ENCODE results near the gene WDPCP.
"Not testable (repeated sequence)": the region's sequence is repeated elsewhere in the genome, so short reads cannot be mapped to it uniquely, and the experiment has no call there.

Gene WDPCP

DNA sequence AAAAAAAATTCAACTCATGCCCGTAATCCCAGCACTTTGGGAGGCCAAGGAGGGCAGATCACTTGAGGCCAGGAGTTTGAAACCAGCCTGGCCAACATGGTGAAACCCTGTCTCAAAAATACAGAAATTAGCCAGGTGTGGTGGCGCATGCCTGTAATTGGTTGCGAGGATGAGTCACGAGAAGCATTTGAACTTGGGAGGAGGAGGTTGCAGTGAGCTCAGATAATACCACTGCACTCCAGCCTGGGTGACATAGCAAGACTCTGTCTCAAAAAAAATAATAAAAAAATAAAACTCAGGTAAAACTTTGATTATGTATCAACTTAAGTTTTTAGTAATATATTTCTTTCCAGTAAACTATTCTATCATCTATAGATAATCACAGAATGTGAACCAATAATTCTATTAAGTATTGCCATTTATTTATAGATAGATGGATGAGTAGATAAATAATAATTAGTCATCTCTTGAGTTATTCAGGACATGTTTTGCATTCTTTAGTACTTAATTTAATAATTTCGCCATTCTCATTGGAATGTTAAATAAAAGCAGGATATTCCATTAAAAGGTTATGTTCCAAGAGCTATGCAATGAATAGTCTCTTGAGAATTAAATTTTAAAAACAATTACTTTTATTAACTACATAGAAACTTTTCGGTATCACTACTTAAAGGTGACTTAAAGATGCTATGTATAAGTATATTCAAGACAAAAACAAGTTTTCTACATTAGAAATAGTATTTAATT lies 48.7 kb downstream of the WDPCP start:
- no peak for DNase-seq (ENCODE audit: low spot score)

DNA sequence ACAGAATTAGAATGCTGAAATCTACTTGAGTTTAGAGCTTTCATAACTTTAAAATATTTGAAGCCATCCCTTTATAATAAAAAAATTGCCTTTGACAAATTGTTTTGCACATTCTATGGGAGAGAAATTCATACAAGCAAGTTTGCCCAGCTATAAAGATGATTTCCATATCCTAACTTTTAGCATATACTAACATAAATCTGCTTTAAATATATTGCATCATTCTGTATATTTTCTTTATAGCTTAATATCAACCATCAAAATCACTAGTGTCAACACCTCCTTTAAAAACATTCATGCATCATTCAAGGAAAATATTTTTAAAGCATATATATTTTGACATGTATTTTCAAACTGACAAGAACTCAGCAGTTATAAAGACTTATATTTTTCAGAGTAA lies 49.9 kb downstream of the WDPCP start:
- no peak for DNase-seq (ENCODE audit: low spot score)

DNA sequence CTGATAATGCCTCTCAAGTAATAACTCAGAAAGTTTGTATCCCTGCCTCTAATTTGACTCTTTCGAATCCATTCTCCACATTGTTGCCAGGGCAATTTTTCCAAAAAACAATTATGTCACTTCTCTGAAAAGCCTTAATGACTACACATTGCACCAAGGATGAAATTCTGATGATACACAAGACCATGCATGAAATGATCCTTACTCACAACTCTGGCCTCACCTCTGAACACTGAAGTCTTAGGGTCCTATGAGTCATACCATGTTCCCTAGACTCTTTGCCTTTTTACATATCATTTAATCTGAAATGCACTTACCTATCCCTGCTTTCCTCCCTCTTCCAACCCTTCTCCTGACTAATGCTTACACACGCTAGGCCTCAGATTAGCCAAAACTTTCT lies 51.0 kb downstream of the WDPCP start:
- no peak for DNase-seq (ENCODE audit: low spot score)

DNA sequence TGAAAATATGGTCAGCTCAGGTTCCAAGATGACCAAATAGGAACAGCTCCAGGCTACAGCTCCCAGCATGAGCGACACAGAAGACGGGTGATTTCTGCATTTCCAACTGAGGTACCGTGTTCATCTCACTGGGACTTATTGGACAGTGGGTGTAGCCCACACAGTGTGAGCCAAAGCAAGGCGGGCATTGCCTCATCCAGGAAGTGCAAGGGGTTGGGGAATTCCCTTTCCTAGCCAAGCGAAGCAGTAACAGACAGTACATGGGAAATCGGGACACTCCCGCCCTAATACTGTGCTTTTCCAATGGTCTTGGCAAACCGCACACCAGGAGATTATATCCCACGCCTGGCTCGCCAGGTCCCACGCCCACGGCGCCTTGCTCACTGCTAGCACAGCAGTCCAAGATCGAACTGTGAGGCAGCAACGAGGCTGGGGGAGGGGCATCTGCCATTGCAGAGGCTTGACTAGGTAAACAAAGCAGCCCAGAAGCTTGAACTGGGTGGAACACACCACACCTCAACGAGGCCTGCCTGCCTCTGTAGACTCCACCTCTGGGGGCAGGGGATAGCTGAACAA lies 57.5 kb downstream of the WDPCP start:
- no peak for DNase-seq (ENCODE audit: low spot score)

DNA sequence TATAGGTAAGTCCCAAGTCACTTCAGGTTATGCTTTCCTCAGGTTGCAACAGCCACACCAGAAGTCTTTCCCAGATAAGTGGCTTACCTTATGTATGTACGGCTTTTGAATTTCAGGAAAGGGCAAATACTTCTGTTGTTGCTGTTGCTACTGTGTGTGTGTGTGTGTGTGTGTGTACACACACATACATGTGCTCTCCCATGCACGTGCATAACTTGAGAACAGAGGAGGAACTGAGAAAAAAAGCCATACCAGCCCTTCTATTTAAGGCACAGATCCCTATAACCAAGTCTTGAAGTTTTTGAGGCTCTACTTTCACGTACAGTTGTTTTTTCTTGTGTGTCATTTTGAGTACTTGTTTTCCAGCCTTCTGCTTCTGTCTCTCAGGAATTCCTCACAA lies 62.4 kb downstream of the WDPCP start:
- peak; percentile 11 for DNase-seq (ENCODE audit: low spot score)

DNA sequence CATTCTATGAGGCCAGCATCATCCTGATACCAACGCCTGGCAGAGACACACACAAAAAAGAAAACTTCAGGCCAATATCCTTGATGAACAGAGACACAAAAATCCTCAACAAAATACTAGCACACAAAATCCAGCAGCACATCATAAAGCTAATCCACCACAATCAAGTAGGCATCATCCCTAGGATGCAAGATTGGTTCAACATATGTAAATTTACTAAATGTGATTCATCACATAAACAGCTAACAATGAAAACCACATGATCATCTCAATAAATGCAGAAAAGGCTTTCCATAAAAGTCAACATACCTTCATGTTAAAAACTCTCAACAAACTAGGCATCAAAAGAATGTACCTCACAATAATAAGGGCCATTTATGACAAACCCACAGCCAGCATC lies 65.3 kb downstream of the WDPCP start:
- no peak for DNase-seq (ENCODE audit: low spot score)

DNA sequence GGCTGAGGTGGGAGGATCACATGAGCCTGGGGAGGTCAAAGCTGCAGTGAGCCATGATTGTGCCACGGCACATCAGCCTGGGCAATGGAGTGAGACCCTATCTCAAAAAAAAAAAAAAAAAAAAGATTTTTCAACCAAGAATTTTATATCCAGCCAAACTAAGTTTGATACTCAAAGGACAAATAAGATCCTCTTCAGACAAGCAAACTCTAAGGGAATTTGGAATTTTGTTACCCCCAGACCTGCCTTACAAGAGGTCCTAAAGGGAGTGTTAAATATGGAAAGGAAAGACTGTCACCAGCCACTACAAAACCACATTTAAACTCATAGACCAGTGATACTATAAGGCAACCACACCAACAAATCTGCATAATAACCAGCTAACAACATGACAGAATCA lies 67.5 kb downstream of the WDPCP start:
- no peak for DNase-seq (ENCODE audit: low spot score)

DNA sequence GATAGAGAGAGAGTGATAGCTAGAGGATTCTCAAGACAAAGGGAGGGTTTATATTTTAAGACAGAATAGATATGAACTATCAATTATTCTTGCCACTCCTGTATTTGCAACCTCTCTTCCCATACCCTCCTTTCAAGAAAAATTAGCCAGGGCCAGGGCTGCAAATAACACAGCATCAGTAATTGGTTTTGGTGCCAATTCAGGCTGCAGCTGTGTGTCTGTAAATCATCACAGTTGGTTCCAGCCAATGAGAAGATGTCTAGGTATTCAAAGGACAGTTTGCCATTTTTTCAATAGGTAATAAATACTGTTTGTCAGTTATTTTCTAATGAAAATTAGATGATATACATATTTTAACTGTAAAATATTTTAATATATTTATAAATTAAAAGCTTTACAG lies 73.5 kb downstream of the WDPCP start:
- DNase-seq (ENCODE audit: low spot score): no peak

DNA sequence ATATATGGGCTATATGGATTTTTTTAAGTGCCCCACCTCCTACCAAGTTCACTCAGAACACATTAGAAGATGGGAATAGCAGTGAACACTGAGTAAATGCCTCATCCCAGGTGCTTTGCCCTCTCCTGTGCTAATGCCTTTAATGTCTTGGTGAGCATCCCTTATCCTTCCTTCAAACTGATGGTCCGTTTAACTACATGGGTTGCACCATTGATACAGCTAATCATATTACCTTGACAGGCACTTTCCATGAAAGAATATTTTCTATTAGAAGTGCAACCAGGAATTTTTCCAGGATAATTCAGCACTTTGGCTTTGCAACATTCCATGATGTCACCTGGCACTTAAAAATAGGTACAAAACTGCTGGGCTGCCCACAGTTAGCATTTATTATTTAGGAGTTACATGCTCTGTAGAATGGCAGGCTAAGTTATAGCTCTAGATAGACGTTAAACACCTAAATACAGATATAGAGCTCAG lies 74.0 kb downstream of the WDPCP start:
- no peak for DNase-seq (ENCODE audit: low spot score)

DNA sequence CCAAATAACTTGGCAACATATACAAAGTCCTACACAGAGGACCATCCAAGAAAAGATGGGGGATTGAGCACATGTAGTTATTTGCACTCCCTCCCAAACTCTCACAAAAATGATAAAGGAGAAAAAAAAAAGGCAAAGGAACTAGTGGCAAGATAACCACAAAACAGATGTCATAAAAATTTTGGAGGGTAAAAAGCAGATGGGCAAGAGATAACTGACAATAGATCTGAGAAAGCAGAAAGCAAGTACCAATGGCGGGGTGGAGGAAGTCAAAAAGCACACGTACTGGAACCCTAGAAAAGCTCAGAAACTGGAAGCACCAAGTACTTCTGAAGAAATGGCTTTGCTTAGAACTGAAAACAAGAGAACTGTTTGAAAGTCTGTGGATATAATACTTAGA lies 82.0 kb downstream of the WDPCP start:
- DNase-seq (ENCODE audit: low spot score): no peak

DNA sequence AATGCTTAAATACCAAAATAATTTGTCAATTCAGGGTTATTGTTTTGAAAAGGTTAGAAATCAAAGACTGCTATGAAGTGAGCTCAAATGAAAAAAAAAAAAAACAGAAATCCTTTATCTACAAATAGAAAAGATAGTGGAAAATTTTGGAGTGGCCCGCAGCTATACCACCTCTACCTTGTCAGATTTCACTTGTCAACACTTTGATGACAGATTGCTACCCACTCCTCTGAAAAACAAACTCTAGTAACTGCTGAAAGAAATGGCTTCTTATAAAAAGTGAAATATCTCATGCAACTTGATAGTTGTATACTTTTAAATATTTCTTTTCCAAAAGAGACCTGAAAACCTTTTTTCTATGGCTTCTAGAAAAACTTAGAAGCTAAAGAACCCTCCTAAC lies 84.5 kb downstream of the WDPCP start:
- DNase-seq (ENCODE audit: low spot score): no peak

DNA sequence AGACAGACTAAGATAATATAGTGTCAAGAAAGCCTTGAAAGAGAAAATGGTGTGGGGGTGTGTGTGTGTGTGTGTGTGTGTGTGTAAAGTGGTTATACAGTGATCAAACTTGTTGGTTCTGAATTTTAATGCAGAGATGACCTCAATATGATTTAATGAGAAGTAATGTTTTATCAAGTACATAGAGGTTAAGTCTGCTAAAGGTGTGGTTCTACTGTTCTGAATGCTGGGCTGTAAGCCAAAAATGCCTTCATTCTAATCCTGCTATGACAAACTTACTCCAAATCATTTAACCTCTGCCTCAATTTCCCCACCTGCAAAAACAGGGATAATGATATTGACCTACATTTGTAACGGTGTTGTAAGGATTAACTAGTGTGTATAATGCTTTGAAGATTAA lies 87.9 kb downstream of the WDPCP start:
- DNase-seq (ENCODE audit: low spot score): no peak

DNA sequence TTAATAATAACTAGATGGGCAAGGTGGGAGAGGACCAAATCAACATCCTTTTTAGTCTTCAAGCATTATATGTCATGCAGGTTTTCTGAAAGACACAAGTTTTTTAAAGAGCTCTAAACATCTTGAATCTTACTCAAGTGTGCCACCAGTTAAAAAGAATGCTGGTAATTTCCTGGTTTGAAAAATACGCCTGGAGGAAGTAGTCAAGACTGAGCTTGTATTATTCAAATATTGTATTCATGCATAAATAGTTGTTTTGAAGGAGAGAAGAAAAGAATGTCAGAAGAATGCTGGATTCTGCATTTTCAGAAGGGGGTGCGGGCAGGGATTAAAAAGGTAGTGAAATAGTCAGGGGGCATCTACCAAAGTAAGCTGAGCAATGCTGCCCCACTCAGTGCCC lies 90.7 kb downstream of the WDPCP start:
- DNase-seq (ENCODE audit: low spot score): no peak

DNA sequence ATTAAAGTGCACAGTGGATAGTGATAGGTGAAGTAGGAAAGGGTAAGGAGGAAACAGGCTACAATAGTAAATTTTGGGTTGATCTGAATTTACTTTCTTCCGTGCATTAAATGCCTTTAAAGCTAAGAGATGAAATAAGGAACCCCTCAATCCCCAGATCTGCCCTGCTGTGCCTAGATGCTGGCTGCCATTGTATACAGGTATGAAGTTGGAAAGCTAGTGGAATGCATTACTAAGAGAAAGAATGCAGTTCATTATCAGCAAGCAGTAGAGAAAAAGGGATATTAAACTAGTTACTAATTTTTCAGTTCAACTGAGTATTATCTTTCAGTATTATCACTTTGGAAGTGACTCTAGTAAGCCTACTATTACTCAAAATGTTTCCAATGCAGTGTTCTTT lies 93.3 kb downstream of the WDPCP start:
- DNase-seq (ENCODE audit: low spot score): no peak

DNA sequence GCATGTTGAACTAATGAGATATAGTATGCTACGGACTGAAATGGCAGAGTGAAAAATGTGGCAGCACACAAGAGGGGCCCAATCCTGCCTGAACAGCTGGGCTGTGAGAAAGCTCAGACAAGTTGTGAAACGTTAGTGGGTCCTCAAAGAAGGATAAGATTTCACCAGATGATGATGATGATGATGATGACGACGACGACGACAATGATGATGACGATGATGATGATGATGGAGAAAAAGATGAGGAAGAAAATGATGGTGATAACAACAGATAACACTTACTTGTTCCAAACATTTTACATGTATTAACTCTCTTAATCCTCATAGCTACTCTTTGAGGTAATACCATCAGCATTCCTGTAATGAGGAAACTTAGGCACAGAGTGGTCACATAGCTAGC lies 94.2 kb downstream of the WDPCP start:
- no peak for DNase-seq (ENCODE audit: low spot score)

DNA sequence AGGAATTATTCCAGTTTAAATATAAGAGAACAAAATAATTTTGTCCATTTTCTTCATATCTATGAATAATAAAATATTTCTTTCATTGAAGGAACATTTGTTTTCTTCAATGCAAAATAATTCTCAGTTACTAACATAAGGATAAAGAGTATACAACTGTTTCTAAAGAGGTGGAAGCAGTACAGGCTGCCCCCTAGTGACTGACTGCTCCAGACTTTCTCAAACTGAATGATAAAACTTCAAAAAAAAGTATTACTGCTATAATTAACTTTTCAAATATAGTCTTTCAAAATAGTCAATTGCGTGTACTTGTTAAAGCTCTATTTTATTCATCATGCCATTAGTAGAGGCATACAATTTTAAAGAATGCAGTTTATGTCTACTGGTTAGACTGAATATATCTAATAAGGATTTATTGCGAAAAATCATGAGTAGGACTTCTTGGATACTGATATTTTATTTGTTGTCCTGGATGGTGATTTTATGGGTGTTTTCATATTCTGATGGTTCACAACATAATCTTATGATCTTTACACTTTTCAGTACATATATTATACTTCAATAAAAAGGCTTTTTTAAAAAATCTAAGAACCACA lies 100.1 kb downstream of the WDPCP start:
- DNase-seq (ENCODE audit: low spot score): peak; percentile 49

DNA sequence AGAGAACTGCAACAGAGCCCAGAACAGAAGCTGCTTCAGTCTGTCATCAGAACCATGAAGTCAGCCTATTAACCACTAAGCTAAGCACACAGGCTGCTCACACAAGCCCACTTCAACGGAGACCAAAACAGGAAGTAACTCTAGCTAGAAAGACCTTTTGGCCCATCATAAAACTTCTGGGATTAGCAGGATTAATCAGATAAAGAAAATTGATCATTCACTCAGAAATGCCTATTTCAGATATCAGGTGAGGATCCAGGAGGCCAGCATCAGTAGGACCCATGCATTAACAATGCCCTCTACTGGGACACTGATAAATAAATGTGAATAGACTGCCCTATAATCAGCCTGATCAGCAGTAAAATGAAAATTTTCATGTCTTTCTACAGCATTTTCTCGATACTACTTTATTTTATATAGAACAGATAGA lies 101.4 kb downstream of the WDPCP start:
- peak; percentile 21 for DNase-seq (ENCODE audit: low spot score)

DNA sequence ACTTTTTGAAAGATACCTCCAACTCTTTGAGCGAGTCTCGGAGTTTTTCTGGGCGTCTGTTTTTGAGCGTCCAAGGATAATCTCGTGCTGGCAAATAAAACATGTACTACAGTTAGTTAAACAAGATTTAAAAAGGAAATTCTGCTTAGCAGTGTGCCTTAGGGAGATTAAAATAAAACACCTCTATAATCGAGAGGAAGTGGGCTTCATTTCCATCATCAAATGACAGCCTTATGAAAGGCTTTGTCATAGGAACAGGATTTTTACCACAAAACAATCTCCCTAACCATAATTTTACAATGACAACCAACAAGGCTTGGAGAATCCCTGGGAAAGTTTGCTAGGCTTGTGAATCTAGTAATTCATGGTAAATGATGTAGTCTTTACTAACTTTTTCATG lies 103.4 kb downstream of the WDPCP start:
- no peak for DNase-seq (ENCODE audit: low spot score)

DNA sequence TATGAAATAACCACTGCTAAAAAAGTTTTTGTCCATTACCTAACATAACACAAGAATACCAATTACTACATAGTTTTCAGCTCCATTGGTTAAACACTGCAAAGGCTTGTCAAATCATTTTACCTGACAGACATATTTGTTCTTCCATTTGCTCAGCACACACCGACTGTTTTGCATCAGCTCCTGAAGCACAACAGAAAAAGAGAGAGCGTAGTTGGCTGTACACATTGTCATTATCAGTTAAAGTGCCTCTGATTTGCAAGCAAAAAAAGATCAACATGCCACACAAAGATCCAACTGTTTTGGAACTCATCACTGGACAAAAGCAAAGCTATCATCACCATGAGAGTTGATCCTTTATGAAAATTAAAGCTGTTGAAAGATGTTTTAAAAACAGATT lies 103.8 kb downstream of the WDPCP start:
- no peak for DNase-seq (ENCODE audit: low spot score)

DNA sequence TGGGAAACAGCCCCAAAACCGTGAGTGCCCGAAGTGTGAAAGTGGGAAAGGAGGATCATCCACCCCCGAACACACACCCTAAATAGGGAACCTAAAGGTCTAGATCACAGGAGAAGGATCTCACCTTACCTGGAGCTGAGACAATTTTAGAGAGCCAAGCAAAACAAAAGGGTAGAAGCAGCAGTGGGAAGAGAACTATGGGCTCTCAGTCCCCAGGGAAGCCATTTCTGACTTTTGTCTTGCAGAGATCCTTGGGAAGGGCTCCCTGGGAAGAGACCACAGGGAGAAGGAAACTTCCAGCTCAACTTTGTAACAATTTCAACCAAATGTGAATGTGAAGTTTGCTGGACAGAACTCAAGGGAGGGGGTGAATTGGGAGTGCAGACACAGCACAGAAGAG lies 110.6 kb downstream of the WDPCP start:
- DNase-seq (ENCODE audit: low spot score): no peak

DNA sequence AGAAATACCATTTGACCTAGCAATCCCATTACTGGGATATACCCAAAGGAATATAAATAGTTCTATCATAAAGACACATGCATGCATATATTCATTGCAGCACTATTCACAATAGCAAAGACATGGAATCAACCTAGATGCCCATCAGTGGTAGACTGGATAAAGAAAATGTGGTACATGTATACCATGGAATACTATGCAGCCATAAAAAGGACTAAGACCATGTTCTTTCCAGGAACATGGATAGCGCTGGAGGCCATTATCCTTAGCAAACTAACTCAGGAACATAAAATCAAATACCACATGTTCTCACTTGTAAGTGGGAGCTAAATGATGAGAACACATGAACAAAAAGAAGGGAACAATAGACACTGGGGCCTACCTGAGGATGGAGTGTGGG lies 119.0 kb downstream of the WDPCP start:
- not testable (repeated sequence) for DNase-seq (ENCODE audit: low spot score)

DNA sequence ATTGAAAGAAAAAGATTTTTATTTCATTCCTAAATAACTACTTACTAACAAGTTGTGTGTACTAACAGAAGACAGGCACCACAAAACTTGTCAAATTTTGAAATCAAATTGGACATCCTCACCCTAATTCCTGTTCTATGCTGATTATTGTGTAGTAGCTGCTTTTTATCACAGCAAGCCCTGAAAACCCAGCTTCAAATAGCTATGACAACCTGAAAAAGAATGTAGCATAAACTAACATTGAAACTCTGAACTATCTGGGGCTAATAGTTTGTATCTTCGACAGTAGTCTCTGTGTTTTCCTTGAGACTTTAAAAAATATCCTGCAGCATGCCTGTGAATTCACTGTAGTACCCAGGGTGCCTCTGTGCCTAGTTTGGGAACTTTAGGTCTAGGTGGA lies 122.6 kb downstream of the WDPCP start:
- DNase-seq (ENCODE audit: low spot score): no peak

DNA sequence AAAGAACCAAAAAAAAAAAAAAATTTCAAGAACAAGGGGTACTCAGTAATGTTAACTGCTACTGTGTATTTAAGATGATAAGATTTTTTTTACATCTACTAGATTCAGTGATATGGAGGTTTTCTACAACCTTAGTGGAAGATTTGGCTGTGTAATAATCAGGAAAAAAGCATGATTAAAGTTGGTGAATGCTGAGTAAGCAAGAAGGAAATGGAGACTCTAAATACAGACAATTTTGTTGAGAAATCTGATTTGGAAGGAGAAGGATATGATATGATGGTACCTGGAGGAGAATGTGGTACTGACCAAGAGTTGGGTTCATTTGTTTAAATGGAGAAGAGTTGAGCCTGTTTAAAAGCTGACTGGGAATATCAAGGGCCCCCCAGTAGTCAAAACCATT lies 125.1 kb downstream of the WDPCP start:
- DNase-seq (ENCODE audit: low spot score): no peak

DNA sequence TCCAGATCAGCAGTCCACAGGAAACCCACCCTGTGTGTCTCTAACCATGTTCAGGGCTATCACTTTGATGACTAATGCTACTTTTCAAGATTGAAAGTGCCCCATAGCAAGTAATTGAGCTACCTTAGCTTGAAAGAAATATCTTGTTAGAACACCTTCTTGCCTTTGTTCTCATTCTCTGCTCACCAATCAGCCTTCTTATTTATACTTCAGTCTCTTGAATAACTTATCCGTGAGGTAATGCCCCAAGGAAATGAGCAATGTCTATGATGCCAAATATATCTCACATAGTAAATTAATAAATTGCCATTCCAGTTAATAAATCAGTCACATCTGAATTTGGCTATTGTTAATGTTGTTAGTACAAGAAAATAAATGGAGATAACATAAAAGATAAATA lies 141.6 kb downstream of the WDPCP start:
- no peak for DNase-seq (ENCODE audit: low spot score)
